Fibroblast of skin of left quadriceps (primary cell): Measurements from ENCODE around the gene TLNRD1.

ENCODE experiments used
- DNase-seq, 2 experiments: peaks; one replicate each; pipeline ENCODE4 v3.0.0-alpha.2; 2013; ENCODE audit warnings: low read depth in 2 of 2

Gene TLNRD1

GRCh38 chr15:81026836-81027599 is 26.3 kb downstream of the TLNRD1 start:
- DNase-seq: no peak

DNA sequence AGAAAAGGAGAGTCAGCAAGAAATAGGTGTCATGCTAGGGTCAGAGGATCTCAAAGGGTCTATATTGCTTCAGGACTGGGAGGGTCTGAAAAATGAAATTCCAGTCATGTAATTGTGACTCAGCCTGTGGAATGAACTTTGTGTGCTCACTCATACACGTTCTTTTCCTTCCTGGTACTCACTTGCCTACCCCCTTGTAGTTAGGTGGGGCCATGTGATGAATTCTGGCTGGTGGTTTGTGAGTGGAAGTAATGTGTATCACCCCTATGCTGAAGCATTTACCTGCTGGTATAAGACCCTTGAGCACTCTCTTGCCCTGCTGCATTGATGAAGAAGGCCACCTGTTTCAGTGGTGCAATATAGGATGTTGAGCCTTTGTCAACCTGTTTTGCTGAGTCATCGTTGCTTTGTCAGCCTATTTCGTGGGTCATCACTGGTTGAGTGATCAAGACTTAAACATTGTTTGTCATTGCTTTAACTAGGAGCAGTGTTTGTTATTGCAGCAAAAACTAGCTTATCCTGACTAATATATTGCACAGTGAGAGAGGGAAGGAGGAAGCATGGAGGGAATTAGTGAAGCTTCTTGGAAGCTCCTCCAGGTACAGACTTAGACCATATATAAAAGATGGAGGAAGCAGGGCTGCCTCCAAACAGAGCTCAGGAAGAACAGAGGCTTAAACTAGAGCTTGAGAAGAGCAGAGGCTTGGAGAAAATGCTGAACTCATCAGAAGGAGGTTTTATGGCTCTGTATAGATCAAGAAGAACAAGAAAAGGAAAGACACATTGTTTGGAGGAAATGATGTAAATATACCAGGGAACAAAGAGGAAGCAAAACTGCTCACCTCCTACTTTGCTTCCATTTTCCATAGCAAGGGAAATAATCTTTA is 28.9 kb downstream of the TLNRD1 start:
- no peak for DNase-seq

- DNase-seq: no peak
These were observed 29.6 kb downstream of the TLNRD1 start for GRCh38 chr15:81030301-81030750.

GRCh38 chr15:81031203-81031602 is 30.5 kb downstream of the TLNRD1 start:
- DNase-seq: no peak

DNA sequence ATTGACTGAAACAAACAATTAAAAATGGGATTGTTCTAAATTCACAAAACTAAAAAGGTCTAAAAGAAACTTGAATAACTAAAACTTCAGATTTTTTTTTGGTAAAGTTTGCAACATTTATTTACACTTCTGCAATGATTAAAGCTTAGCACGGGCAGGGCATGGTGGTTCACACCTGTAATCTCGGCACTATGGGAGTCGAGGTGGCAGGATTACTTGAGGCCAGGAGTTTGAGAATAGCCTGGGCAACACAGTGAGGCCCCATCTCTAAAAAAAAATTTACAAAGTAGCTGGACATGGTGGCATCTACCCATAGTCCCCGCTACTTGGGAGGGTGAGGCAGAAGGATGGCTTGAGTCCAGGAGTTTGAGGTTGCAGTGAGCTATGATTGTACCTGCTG is 31.6 kb downstream of the TLNRD1 start:
- no peak for DNase-seq

GRCh38 chr15:81032818-81033217 is 32.1 kb downstream of the TLNRD1 start:
- DNase-seq: no peak

- no peak for DNase-seq
These were observed 32.8 kb downstream of the TLNRD1 start for GRCh38 chr15:81033508-81033907.

GRCh38 chr15:81037952-81038743 is 37.4 kb downstream of the TLNRD1 start:
- no peak for DNase-seq

- DNase-seq: no peak
These were observed 38.4 kb downstream of the TLNRD1 start for GRCh38 chr15:81038975-81039607.

- DNase-seq: no peak
These were observed 40.0 kb downstream of the TLNRD1 start for GRCh38 chr15:81040757-81041156.

GRCh38 chr15:81043281-81043934 is 42.7 kb downstream of the TLNRD1 start:
- DNase-seq: no peak

DNA sequence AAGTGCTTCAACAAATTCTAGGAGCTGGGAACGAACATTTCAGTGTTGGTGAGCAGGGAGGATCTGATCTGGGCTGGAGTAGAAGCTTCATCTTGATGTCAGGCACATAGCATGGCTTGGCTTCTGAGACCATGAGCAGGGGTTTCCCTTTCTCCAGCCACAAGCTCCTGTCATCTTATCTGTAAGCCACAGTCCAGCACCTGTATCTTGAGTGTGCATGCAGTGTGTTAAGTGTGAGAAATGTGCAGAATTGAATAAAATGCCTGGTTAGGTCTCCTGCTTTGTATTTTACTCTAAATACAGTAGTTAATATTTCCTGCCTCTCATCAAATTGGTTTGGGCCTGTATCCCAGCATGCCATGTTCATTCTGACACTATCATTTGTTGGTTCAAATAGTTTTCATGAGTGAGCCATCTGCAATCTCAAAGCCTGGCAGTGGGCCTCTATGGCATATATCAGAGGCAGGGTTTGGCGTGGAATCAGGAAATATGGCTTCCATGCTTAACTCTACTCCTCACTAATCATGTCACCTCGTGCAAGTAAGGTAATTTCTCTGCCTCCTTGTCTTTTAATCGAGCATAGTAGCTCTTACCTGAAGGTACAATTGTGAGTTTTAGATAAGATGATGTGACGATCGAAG is 43.3 kb downstream of the TLNRD1 start:
- no peak for DNase-seq

DNA sequence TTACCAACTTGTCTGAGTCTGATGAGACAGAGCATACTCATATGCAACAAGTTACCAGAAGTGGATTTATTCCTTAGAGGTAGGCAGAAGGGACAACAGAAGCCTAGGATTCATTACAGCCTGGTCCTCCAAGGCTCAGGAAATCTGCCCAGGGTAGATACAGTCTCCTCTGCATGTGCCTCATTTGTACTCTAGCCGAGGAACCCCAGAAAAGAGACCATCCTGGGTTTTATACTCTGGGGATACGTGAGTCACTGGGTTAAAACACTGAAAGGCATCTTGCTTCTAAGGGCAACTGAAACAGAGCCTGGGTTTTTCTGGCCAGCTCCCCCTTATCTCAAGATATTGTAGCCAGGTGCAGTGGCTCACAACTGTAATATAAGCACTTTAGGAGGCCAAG is 45.6 kb downstream of the TLNRD1 start:
- no peak for DNase-seq

GRCh38 chr15:81047928-81048327 is 47.2 kb downstream of the TLNRD1 start:
- DNase-seq: no peak

- no peak for DNase-seq
These were observed 49.1 kb downstream of the TLNRD1 start for GRCh38 chr15:81049835-81050234.

- no peak for DNase-seq
These were observed 49.5 kb downstream of the TLNRD1 start for GRCh38 chr15:81050259-81050658.

- no peak for DNase-seq
These were observed 50.1 kb downstream of the TLNRD1 start for GRCh38 chr15:81050805-81051204.

GRCh38 chr15:81052046-81052445 is 51.3 kb downstream of the TLNRD1 start:
- DNase-seq: no peak

GRCh38 chr15:81053621-81054020 is 52.9 kb downstream of the TLNRD1 start:
- DNase-seq: no peak

DNA sequence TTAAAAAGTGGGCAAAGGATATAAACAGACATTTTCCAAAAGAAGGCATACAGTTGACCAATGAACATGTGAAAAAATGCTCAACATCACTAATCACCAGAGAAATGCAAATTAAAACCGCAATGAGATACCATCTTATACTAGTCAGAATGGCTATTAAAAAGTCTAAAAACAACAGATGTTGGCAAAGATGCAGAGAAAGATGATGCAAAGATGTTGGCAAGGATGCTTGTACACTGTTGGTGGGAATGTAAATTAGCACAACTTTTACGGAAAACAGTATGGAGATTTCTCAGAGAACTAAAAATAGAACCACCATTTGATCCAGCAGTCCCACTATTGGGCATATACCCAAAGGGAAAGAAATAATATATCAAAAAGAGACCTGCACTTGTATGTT is 53.5 kb downstream of the TLNRD1 start:
- peak; percentile 75 to 78 for DNase-seq
